ENCODE measurements around the gene CTXND1. TPM values are rescaled to one million over a fixed set of nuclear protein-coding genes. Genes with fewer than 3 reads are reported as not detected.

The CTXND1 gene
- total RNA-seq, 1 experiment from 2014 or later: 0.04 TPM

GRCh38 chr15:80186066-80186465, 65.9 kb downstream of the CTXND1 start:
- TF ChIP-seq FOXK1 (CRISPR knock-in tag; IDR thresholded peaks at IDR 0.05): no peak
- TF ChIP-seq, protein P1, sequence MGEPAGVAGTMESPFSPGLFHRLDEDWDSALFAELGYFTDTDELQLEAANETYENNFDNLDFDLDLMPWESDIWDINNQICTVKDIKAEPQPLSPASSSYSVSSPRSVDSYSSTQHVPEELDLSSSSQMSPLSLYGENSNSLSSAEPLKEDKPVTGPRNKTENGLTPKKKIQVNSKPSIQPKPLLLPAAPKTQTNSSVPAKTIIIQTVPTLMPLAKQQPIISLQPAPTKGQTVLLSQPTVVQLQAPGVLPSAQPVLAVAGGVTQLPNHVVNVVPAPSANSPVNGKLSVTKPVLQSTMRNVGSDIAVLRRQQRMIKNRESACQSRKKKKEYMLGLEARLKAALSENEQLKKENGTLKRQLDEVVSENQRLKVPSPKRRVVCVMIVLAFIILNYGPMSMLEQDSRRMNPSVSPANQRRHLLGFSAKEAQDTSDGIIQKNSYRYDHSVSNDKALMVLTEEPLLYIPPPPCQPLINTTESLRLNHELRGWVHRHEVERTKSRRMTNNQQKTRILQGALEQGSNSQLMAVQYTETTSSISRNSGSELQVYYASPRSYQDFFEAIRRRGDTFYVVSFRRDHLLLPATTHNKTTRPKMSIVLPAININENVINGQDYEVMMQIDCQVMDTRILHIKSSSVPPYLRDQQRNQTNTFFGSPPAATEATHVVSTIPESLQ (CRISPR knock-in tag; IDR thresholded peaks at IDR 0.05): no peak
- TF ChIP-seq, protein P2, sequence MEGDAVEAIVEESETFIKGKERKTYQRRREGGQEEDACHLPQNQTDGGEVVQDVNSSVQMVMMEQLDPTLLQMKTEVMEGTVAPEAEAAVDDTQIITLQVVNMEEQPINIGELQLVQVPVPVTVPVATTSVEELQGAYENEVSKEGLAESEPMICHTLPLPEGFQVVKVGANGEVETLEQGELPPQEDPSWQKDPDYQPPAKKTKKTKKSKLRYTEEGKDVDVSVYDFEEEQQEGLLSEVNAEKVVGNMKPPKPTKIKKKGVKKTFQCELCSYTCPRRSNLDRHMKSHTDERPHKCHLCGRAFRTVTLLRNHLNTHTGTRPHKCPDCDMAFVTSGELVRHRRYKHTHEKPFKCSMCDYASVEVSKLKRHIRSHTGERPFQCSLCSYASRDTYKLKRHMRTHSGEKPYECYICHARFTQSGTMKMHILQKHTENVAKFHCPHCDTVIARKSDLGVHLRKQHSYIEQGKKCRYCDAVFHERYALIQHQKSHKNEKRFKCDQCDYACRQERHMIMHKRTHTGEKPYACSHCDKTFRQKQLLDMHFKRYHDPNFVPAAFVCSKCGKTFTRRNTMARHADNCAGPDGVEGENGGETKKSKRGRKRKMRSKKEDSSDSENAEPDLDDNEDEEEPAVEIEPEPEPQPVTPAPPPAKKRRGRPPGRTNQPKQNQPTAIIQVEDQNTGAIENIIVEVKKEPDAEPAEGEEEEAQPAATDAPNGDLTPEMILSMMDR (IDR thresholded peaks at IDR 0.05): no peak
- no peak for TF ChIP-seq CREM (CRISPR knock-in tag; IDR thresholded peaks at IDR 0.05)
- TF ChIP-seq ZNF416 (CRISPR knock-in tag; IDR thresholded peaks at IDR 0.05): no peak
- no peak for TF ChIP-seq ZNF317 (CRISPR knock-in tag; IDR thresholded peaks at IDR 0.05; ENCODE audit: borderline replicate concordance, low read depth)
- ATAC-seq (no peak), DNase-seq (ENCODE audit: low spot score) (no peak)
- no peaks in the 10 kb centered on the region for H3K27me3 Mint-ChIP-seq (ENCODE audit: low read depth)
- H3K4me3 Mint-ChIP-seq: no peak overlapping the region
- no peaks in the 10 kb centered on the region for H3K9me3 Mint-ChIP-seq
- CTCF ChIA-PET: no interaction called here
- POLR2A ChIA-PET: interaction anchor here (1.1 kb wide), 1 partner anchor 9 kb away, joined by 4 read pairs; no protein-coding TSS in a partner anchor
- H3K36me3 Mint-ChIP-seq: peaks cover 19% of the 10 kb centered on the region
- H3K27ac Mint-ChIP-seq: no peak overlapping the region
- no peaks in the 10 kb centered on the region for H3K4me1 Mint-ChIP-seq

- no peaks in the 10 kb centered on the region for H3K9me3 Mint-ChIP-seq
- no peaks in the 10 kb centered on the region for H3K4me1 Mint-ChIP-seq
- no peak for ATAC-seq
- no peak overlapping the region for H3K27ac Mint-ChIP-seq
- no peaks in the 10 kb centered on the region for H3K27me3 Mint-ChIP-seq (ENCODE audit: low read depth)
- peaks cover 19% of the 10 kb centered on the region for H3K36me3 Mint-ChIP-seq
- DNase-seq (ENCODE audit: low spot score): no peak
- H3K4me3 Mint-ChIP-seq: no peak overlapping the region
- ChIA-PET POLR2A (no interaction called here), CTCF (no interaction called here)
- TF ChIP-seq GTF2I (CRISPR knock-in tag; conservative IDR thresholded peaks at IDR 0.05) (no peak), TCF7 (CRISPR knock-in tag; IDR thresholded peaks at IDR 0.05; ENCODE audit: low read depth) (no peak), ZNF263 (CRISPR knock-in tag; IDR thresholded peaks at IDR 0.05; ENCODE audit: low read depth) (no peak), SMAD3 (CRISPR knock-in tag; IDR thresholded peaks at IDR 0.05; ENCODE audit: borderline replicate concordance) (no peak)
Measured at GRCh38 chr15:80185152-80185551, 66.9 kb downstream of the CTXND1 start.

DNA sequence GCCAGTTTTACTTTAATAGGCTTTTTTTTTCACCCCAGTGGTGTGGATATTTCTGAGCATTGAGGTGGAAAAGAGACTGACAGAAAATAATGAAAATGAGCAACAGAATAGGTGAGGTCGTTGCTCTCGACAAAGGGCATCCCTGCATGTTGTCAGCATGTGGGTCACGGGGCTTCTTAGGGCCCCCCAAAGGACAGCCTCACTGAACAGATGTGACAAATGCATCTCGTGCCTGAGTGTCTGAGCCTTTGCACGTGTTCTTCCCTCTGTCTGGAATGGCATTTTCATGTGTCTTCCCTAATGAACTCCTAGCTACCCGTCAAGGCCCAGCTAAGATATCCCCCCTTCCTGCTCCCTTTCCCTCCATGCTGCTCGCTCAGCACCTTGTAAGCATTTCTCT, 67.5 kb downstream of the CTXND1 start:
- ChIA-PET CTCF (interaction anchor here (0.6 to 1.3 kb wide), 4 partner anchors 15 to 204 kb away, joined by 3 to 4 read pairs (median 4); no protein-coding TSS in a partner anchor), POLR2A (no interaction called here)
- TF ChIP-seq ESRRA (CRISPR knock-in tag; IDR thresholded peaks at IDR 0.05; ENCODE audit: borderline replicate concordance) (no peak), ZNF281 (CRISPR knock-in tag; IDR thresholded peaks at IDR 0.05) (no peak), GABPB1 (CRISPR knock-in tag; IDR thresholded peaks at IDR 0.05) (no peak), KAT7 (CRISPR knock-in tag; IDR thresholded peaks at IDR 0.05; ENCODE audit: borderline replicate concordance) (no peak), MYBL2 (CRISPR knock-in tag; IDR thresholded peaks at IDR 0.05) (no peak), ZBTB43 (CRISPR knock-in tag; IDR thresholded peaks at IDR 0.05) (no peak)
- TF ChIP-seq, protein P3, sequence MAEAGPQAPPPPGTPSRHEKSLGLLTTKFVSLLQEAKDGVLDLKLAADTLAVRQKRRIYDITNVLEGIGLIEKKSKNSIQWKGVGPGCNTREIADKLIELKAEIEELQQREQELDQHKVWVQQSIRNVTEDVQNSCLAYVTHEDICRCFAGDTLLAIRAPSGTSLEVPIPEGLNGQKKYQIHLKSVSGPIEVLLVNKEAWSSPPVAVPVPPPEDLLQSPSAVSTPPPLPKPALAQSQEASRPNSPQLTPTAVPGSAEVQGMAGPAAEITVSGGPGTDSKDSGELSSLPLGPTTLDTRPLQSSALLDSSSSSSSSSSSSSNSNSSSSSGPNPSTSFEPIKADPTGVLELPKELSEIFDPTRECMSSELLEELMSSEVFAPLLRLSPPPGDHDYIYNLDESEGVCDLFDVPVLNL (CRISPR knock-in tag; IDR thresholded peaks at IDR 0.05; ENCODE audit: borderline replicate concordance, low read depth): no peak
- TF ChIP-seq, protein P4, sequence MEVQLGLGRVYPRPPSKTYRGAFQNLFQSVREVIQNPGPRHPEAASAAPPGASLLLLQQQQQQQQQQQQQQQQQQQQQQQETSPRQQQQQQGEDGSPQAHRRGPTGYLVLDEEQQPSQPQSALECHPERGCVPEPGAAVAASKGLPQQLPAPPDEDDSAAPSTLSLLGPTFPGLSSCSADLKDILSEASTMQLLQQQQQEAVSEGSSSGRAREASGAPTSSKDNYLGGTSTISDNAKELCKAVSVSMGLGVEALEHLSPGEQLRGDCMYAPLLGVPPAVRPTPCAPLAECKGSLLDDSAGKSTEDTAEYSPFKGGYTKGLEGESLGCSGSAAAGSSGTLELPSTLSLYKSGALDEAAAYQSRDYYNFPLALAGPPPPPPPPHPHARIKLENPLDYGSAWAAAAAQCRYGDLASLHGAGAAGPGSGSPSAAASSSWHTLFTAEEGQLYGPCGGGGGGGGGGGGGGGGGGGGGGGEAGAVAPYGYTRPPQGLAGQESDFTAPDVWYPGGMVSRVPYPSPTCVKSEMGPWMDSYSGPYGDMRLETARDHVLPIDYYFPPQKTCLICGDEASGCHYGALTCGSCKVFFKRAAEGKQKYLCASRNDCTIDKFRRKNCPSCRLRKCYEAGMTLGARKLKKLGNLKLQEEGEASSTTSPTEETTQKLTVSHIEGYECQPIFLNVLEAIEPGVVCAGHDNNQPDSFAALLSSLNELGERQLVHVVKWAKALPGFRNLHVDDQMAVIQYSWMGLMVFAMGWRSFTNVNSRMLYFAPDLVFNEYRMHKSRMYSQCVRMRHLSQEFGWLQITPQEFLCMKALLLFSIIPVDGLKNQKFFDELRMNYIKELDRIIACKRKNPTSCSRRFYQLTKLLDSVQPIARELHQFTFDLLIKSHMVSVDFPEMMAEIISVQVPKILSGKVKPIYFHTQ (CRISPR knock-in tag; IDR thresholded peaks at IDR 0.05): no peak
- ATAC-seq: no peak
- no peaks in the 10 kb centered on the region for H3K9me3 Mint-ChIP-seq
- H3K4me1 Mint-ChIP-seq: no peaks in the 10 kb centered on the region
- no peak for DNase-seq (ENCODE audit: low spot score)
- no peak overlapping the region for H3K27ac Mint-ChIP-seq
- H3K4me3 Mint-ChIP-seq: no peak overlapping the region
- peaks cover 19% of the 10 kb centered on the region for H3K36me3 Mint-ChIP-seq
- H3K27me3 Mint-ChIP-seq (ENCODE audit: low read depth): no peaks in the 10 kb centered on the region

Measured in WTC11 (cell line).